22Rv1 (cell line): ENCODE measurements around the gene DAAM1.

Experiments
- H3K27ac ChIP-seq: fragments of 450-650 bp; 2 replicates; pipeline ENCODE4 v1.5.1; 2017
- CTCF ChIP-seq: fragments of 450-650 bp; IDR thresholded peaks from 2 replicates; pipeline ENCODE4 v1.5.1; 2017; ENCODE audit warnings: mild to moderate bottlenecking
- ZFX ChIP-seq: fragments of 450-650 bp; IDR thresholded peaks from 2 replicates; pipeline ENCODE4 v1.6.1; 2017; ENCODE audit warnings: antibody characterized with exemption, borderline replicate concordance

Gene DAAM1

GRCh38 chr14:59208224-59208814, 19.9 kb downstream of the DAAM1 start:
- H3K27ac ChIP-seq = no peak overlapping the region
- TF ChIP-seq CTCF = no peak
- no peak for TF ChIP-seq ZFX

GRCh38 chr14:59208954-59209353, 20.5 kb downstream of the DAAM1 start:
- no peak overlapping the region for H3K27ac ChIP-seq
- TF ChIP-seq CTCF = no peak
- no peak for TF ChIP-seq ZFX

DNA sequence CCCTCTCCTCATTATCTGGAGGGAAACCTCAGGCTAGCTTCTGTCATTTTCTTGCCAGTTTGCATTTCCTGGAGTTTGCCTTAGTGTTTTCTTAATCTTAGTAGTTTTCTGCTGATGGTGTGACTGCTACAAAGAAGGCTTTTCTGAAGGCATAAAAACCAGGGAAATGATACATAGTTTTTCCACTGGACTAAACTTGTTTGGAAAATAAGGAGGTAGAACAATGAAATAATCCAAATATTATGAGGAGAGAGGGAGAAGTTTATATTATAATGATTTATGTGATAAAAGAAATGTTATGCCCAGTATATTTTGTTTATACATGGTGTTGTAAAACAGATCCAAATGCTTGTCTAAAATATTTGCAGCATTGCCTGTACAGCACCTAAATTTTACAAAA, 22.2 kb downstream of the DAAM1 start:
- TF ChIP-seq CTCF = no peak
- TF ChIP-seq ZFX = no peak
- no peak overlapping the region for H3K27ac ChIP-seq

- TF ChIP-seq CTCF (no peak), ZFX (no peak)
- H3K27ac ChIP-seq = no peak overlapping the region
Measured at GRCh38 chr14:59213368-59214315, 25.2 kb downstream of the DAAM1 start.

GRCh38 chr14:59214702-59215302, 26.3 kb downstream of the DAAM1 start:
- no peak overlapping the region for H3K27ac ChIP-seq
- TF ChIP-seq ZFX = no peak
- TF ChIP-seq CTCF = no peak

DNA sequence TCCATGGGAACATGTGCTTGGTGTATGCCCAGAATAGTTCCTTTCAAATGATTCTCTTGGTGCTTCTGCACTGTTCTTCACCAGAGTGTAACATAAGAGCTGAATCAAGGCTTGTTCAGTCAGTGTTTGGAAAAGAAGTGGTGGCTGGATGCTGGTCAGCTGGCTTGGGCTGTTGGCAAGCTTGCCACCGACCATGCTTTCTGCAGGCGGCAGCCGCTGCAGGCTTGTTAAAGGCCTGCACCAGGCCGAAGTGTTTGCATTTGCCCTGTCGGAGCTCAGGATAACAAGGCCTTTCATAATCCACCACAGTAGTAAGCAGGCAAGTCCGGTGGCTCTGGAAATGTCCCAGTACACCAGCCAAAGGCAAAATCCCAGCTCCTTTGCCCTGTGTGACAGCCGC, 26.9 kb downstream of the DAAM1 start:
- TF ChIP-seq CTCF (no peak), ZFX (no peak)
- no peak overlapping the region for H3K27ac ChIP-seq

DNA sequence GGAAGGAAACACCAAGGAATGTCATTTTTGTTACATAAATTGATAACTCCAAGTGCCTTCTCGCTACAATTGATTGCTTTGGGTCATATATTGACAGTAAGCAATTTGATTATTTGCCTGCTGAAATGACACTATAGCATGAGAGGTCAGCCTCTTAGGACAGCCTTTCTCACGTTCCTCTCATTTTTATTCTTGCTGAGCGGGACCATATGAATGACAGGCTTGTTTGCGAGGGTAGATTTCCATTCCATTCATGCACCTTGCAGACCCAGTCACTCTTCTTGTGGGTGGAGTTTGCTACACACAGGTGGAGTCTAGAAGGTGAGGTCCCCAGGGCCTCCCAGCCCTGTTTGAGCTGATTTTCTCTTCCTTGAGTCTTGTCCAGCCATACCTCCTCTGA, 27.3 kb downstream of the DAAM1 start:
- no peak overlapping the region for H3K27ac ChIP-seq
- no peak for TF ChIP-seq ZFX
- no peak for TF ChIP-seq CTCF
